OCI-LY1 (cell line): Measurements from ENCODE around the gene ANO6.

Experiments used
- H2AFZ ChIP-seq: fragments of 200-600 bp; sonication (generic), shearing (Covaris generic); 2 replicates; pipeline ENCODE4 v1.6.0; 2014; ENCODE audit warnings: antibody characterized with exemption, mild to moderate bottlenecking, low read length
- H3F3A ChIP-seq: fragments of 200-600 bp; sonication (generic), shearing (Covaris generic); 2 replicates; pipeline ENCODE4 v1.6.0; 2014; ENCODE audit warnings: mild to moderate bottlenecking, antibody characterized with exemption, low read length, moderate library complexity; ENCODE audit not compliant: insufficient read depth
- H3K27ac ChIP-seq: fragments of 200-600 bp; sonication (generic); 2 replicates; pipeline ENCODE4 v1.5.1; 2014; ENCODE audit warnings: low read length, mixed run types, mild to moderate bottlenecking, low read depth; ENCODE audit not compliant: poor library complexity, severe bottlenecking
- H3K27me3 ChIP-seq: fragments of 200-600 bp; sonication (generic); 2 replicates; pipeline ENCODE4 v1.6.0; 2014; ENCODE audit warnings: antibody characterized with exemption, mild to moderate bottlenecking, low read length, moderate library complexity; ENCODE audit not compliant: insufficient read depth
- H3K36me3 ChIP-seq: fragments of 200-600 bp; sonication (generic); 2 replicates; pipeline ENCODE4 v1.6.1; 2014; ENCODE audit warnings: mild to moderate bottlenecking, antibody characterized with exemption, low read length, moderate library complexity, mixed read lengths; ENCODE audit not compliant: insufficient read depth
- H3K4me1 ChIP-seq: fragments of 200-600 bp; sonication (generic); 2 replicates; pipeline ENCODE4 v1.5.1; 2014; ENCODE audit warnings: mild to moderate bottlenecking, low read length, moderate library complexity; ENCODE audit not compliant: insufficient read depth, severe bottlenecking
- H3K4me2 ChIP-seq: fragments of 200-600 bp; sonication (generic), shearing (Covaris generic); 2 replicates; pipeline ENCODE4 v1.6.1; 2014; ENCODE audit warnings: low read length
- H3K4me3 ChIP-seq: fragments of 200-600 bp; sonication (generic); 2 replicates; pipeline ENCODE4 v1.5.1; 2014; ENCODE audit warnings: low read length, low read depth, mild to moderate bottlenecking, mixed read lengths; ENCODE audit not compliant: poor library complexity, severe bottlenecking
- H3K79me2 ChIP-seq: fragments of 200-600 bp; shearing (Covaris generic); 2 replicates; pipeline ENCODE4 v1.6.1; 2016; ENCODE audit warnings: mixed run types, low read length, mixed read lengths; ENCODE audit not compliant: insufficient read depth
- H3K9ac ChIP-seq: fragments of 200-600 bp; sonication (generic), shearing (Covaris generic); 2 replicates; pipeline ENCODE4 v1.6.1; 2014; ENCODE audit warnings: mild to moderate bottlenecking, low read length, mixed read lengths
- H3K9me2 ChIP-seq: fragments of 200-600 bp; sonication (generic), shearing (Covaris generic); 2 replicates; pipeline ENCODE4 v1.6.1; 2014; ENCODE audit warnings: low read depth, mild to moderate bottlenecking, low read length, mixed read lengths
- H3K9me3 ChIP-seq: fragments of 200-600 bp; shearing (Covaris generic); 2 replicates; pipeline ENCODE4 v1.6.1; 2014; ENCODE audit warnings: low read length, mixed read lengths
- H4K20me1 ChIP-seq: fragments of 200-600 bp; sonication (generic), shearing (Covaris generic); 2 replicates; pipeline ENCODE4 v1.6.0; 2016; ENCODE audit warnings: mild to moderate bottlenecking, low read length; ENCODE audit not compliant: insufficient read depth
- EZH2 ChIP-seq: fragments of 200-600 bp; sonication (generic), shearing (Covaris generic); IDR thresholded peaks from 2 replicates; pipeline ENCODE4 v1.8.0; 2017; ENCODE audit warnings: borderline replicate concordance, mixed run types, mild to moderate bottlenecking, antibody characterized with exemption, low read length, moderate library complexity, mixed read lengths
- TF ChIP-seq, protein P1 (sequence below): fragments of 200-600 bp; sonication (generic), shearing (Covaris generic); IDR thresholded peaks from 2 replicates; pipeline ENCODE4 v1.5.1; 2017; ENCODE audit warnings: mild to moderate bottlenecking, antibody characterized with exemption, low read length, moderate library complexity, mixed read lengths

The ANO6 gene

DNA sequence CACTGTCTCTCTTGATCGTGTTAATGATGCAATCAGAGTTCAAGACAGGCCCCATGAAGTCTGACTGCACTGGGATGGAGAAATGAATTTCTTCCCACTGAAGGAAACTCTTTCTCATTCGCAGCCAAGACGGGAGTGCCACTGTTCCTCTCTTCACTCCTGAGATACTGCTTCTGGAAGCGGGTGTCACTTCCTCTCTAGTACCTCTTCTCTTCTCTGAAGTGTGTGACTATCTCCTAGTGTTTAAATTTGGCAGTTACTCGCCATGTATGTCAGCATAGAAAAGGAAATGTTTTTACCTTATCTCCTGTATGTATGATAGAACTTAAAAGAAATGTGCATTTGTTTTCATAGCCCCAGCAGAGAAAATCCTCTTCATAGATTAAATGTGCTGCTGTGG lies 215.2 kb downstream of the ANO6 start:
- TF ChIP-seq, protein P1, sequence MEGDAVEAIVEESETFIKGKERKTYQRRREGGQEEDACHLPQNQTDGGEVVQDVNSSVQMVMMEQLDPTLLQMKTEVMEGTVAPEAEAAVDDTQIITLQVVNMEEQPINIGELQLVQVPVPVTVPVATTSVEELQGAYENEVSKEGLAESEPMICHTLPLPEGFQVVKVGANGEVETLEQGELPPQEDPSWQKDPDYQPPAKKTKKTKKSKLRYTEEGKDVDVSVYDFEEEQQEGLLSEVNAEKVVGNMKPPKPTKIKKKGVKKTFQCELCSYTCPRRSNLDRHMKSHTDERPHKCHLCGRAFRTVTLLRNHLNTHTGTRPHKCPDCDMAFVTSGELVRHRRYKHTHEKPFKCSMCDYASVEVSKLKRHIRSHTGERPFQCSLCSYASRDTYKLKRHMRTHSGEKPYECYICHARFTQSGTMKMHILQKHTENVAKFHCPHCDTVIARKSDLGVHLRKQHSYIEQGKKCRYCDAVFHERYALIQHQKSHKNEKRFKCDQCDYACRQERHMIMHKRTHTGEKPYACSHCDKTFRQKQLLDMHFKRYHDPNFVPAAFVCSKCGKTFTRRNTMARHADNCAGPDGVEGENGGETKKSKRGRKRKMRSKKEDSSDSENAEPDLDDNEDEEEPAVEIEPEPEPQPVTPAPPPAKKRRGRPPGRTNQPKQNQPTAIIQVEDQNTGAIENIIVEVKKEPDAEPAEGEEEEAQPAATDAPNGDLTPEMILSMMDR: no peak
- TF ChIP-seq EZH2: no peak
- H3K9ac ChIP-seq: no peak overlapping the region
- no peak overlapping the region for H3K4me3 ChIP-seq
- no peaks in the 10 kb centered on the region for H3K79me2 ChIP-seq
- no peak overlapping the region for H2AFZ ChIP-seq
- peaks cover 5% of the 10 kb centered on the region; the same call in 1 of the 2 replicates for H3K36me3 ChIP-seq
- no peak overlapping the region for H3K27ac ChIP-seq
- no peak overlapping the region for H3K4me2 ChIP-seq
- H3K9me3 ChIP-seq: no peaks in the 10 kb centered on the region
- no peaks in the 10 kb centered on the region for H3K27me3 ChIP-seq
- no peaks in the 10 kb centered on the region for H4K20me1 ChIP-seq
- no peaks in the 10 kb centered on the region for H3F3A ChIP-seq
- no peaks in the 10 kb centered on the region for H3K4me1 ChIP-seq
- H3K9me2 ChIP-seq: no peaks in the 10 kb centered on the region

GRCh38 chr12:45432710-45433109 lies 216.8 kb downstream of the ANO6 start:
- no peak overlapping the region for H3K4me2 ChIP-seq
- no peaks in the 10 kb centered on the region for H3K4me1 ChIP-seq
- H3K27ac ChIP-seq: no peak overlapping the region
- no peak overlapping the region for H3K9ac ChIP-seq
- peaks cover 5% of the 10 kb centered on the region; the same call in 1 of the 2 replicates for H3K36me3 ChIP-seq
- no peaks in the 10 kb centered on the region for H3F3A ChIP-seq
- no peaks in the 10 kb centered on the region for H3K9me2 ChIP-seq
- H3K79me2 ChIP-seq: no peaks in the 10 kb centered on the region
- TF ChIP-seq, protein P1: no peak
- TF ChIP-seq EZH2: no peak
- no peak overlapping the region for H2AFZ ChIP-seq
- H3K27me3 ChIP-seq: no peaks in the 10 kb centered on the region
- H4K20me1 ChIP-seq: no peaks in the 10 kb centered on the region
- no peak overlapping the region for H3K4me3 ChIP-seq
- H3K9me3 ChIP-seq: no peaks in the 10 kb centered on the region

DNA sequence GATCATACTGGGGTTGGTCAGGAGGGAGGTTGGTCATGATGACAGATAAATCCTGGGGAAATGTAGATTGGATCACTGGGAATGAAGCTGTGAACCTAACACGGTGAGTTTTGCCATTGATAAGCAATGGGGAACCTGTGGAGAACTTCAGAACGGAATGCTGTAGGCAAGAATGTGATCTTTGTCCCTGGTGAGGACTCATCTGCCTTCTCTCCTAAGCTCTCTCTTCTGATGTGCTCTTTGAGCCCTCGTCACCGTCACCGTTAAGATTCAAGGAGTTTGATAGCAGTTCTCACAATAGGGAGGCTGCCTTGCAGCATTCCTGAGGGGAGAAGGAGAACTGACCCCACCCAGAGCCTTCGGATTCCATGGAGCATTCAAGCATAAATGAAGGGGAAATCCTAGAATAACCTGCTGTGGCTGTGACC lies 217.6 kb downstream of the ANO6 start:
- no peaks in the 10 kb centered on the region for H3K27me3 ChIP-seq
- no peaks in the 10 kb centered on the region for H3K9me2 ChIP-seq
- no peaks in the 10 kb centered on the region for H3K4me1 ChIP-seq
- H2AFZ ChIP-seq: no peak overlapping the region
- H4K20me1 ChIP-seq: no peaks in the 10 kb centered on the region
- H3K36me3 ChIP-seq: no peaks in the 10 kb centered on the region; the same call in 1 of the 2 replicates
- H3K79me2 ChIP-seq: no peaks in the 10 kb centered on the region
- H3K27ac ChIP-seq: no peak overlapping the region
- TF ChIP-seq, protein P1: no peak
- TF ChIP-seq EZH2: no peak
- no peaks in the 10 kb centered on the region for H3K9me3 ChIP-seq
- no peaks in the 10 kb centered on the region for H3F3A ChIP-seq
- no peak overlapping the region for H3K4me3 ChIP-seq
- no peak overlapping the region for H3K4me2 ChIP-seq
- no peak overlapping the region for H3K9ac ChIP-seq
